Stimulated activated CD4-positive, alpha-beta T cell treated with anti-CD3 and anti-CD28 coated beads, TNF-alpha, amount 100 ng/mL, for 24 hours (primary cell): Measurements from ENCODE around the gene ZNF609.

Source experiments
- DNase-seq, 3 experiments: peaks; one replicate each; pipeline ENCODE4 v3.0.0-alpha.2; 2020; ENCODE audit warnings: low read depth in 3 of 3

Gene ZNF609

GRCh38 chr15:64691896-64692565 is 231.7 kb downstream of the ZNF609 start:
- DNase-seq: no peak

DNA sequence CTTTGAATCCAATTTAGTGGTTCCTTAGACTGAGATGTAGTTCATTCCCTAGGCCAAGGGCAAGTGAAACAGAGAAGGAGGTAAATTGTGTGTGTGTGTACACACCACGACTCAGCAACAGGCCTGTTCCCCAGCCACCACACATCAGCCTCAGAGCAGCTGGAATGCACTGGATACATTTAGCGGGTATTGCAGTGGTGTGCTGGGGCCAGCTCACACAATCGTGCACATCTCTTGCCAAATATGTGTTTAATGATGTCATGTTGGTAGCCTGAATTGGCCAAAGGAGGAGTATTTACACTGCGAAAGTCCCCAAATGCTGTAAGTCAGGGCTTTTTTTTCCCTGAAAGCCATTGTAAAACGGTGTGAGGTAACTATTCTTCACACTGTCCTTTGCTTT is 232.8 kb downstream of the ZNF609 start:
- no peak for DNase-seq

DNA sequence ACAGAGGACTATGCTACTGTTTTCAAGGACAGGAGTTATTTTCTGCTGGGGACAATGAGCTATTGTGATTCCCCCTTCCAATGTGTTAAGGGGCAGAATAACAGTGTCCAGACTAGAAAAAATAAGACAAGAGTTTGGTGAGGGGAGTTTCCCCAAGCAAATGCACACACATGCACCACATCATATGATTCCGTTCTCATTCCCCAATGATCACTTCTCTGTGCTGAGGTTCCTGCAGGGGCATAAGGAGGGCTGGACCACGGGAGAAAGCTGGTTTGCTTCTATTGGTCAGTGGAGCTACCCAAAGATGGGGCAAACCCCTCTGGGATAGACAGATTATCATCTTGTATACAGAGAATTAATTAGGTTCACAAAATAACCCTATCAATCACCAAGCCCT is 234.4 kb downstream of the ZNF609 start:
- DNase-seq: no peak

- DNase-seq: no peak
Measured at GRCh38 chr15:64695561-64695992, 235.2 kb downstream of the ZNF609 start.

GRCh38 chr15:64696481-64696880 is 236.1 kb downstream of the ZNF609 start:
- DNase-seq: no peak

- DNase-seq: peak in 1 of 3 experiments; percentile 36
Measured at GRCh38 chr15:64697911-64698369, 237.6 kb downstream of the ZNF609 start.

DNA sequence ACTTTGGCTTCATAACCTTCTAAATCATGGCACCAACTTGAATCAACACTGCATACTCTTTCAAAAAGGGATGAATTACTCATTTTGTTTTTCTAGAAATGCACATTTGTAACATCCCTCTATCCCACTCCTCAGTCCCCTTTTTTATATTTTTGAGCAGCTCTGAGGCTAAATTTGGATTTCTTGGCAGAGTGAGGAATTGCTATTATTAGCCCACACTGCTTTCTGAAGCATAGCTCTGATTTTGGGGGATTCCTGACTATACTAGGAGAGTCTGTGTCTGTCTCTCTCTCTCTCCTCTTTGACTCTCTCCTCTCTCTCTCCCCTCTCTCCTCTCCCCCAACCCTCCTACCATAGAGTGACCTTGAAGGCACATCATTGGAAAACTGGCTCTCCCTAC is 238.4 kb downstream of the ZNF609 start:
- DNase-seq: no peak

DNA sequence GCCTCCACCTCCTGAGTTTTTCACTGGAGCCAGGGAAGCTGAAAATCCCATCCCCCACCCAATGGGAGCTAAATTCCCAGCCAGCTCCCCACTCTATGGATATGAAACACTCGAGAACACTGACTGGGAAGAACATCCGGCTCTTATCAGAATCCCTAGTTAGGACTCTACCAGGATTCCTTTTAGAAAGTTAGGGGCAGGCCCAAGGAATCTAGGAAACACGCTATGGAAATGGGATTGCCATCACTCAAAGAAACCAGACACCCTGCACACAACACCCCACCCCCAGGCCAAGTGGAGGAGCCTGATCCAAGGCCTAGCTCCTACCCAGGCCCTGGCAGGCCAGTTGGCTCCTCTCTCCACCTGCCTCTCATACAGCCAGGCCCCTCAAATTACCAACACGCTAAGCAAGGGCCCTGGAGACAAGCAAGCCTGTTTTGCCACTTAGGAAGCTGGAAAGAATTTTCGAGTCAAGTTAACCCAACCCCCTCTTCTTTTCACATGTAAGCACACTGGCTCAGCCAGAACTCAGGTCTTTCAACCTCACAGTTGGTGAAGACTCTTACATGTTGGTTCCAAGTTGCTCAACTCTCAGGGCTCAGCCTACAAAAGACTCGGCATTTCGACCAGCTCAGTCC is 239.5 kb downstream of the ZNF609 start:
- DNase-seq: no peak

GRCh38 chr15:64701051-64701450 is 240.7 kb downstream of the ZNF609 start:
- no peak for DNase-seq

- DNase-seq: no peak
Measured at GRCh38 chr15:64701482-64702184, 241.3 kb downstream of the ZNF609 start.

- peak; percentile 90 to 96 (median 91) for DNase-seq
Measured at GRCh38 chr15:64702816-64703631, 242.6 kb downstream of the ZNF609 start.

- DNase-seq: no peak
Measured at GRCh38 chr15:64703632-64703959, 243.2 kb downstream of the ZNF609 start.

DNA sequence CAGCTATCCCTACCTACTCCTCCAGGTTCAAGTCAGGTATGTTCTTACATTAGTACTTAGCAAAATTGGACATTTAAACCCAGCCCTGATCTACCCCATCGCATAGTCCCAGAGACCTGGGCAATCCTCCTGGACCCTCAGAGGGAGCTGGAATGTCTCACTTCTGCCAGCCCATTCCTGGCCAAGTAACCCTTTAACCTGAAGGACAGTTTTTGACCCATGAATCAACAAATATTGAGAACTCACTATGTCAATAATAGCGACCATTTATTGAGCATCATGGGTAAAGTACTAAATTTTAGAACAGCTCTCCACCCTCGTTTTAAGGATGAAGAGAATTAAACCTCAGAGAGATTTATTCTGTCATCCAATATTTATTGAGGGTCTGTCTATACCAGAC is 244.6 kb downstream of the ZNF609 start:
- no peak for DNase-seq

DNA sequence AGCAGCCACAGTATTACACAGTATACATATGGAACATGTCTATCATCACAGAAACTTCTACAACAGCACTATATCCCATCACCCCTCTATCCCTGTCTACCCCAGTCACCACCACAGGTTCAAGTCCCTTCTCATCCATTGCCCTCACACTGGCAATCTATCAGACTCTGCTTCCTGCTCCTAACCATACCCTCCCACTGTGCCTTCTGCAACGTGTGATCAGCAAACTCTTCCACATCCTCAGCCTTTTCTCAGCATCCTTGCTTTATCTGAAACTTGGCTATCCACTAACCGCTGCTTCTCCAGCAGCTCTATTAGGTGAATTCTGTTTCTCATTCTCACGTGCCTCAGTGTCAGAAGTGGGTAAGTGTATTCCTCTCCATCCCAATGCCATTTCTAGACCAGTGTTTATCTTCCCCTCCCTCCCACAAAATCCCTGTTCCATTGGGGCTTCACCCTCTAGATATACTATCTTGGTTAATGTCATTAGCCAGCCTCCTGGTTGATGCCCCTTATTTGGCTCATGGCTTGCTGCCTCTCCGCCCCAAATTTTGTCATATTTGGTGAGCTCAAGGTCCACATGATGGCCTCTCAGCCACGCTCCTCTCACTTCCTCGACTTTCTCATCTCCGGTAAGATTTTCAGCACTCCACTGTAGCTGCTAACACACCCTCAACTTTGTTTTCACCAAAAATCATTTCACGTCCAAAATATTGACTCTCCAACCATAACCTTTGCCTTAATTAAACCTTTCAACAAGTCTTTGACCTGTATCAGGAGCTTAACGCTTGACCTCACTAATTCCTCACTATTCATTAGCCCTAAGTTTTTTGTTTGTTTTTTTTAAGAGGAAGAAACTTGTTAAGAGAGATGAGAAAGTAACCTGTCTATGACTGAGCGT is 245.9 kb downstream of the ZNF609 start:
- DNase-seq: no peak

GRCh38 chr15:64710676-64711428 is 250.5 kb downstream of the ZNF609 start:
- DNase-seq: no peak

GRCh38 chr15:64712353-64712752 is 252.0 kb downstream of the ZNF609 start:
- no peak for DNase-seq

DNA sequence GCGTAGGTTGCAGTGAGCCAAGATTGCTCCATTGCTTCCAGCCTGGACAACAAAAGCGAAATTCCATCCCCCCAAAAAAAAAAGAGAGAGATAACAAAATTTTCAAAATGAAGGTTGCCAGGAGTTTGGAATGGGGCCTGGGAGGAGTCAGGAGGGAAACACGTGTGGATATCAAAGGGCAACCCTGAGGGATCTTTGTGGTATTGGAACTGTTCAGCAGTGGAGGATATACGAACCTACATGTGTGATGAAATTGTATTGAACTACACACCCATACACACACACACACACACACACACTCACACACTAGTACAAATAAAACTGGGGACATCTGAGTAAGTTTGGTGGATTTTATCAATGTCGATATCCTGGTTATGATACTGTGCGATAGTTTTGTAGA is 253.2 kb downstream of the ZNF609 start:
- no peak for DNase-seq

DNA sequence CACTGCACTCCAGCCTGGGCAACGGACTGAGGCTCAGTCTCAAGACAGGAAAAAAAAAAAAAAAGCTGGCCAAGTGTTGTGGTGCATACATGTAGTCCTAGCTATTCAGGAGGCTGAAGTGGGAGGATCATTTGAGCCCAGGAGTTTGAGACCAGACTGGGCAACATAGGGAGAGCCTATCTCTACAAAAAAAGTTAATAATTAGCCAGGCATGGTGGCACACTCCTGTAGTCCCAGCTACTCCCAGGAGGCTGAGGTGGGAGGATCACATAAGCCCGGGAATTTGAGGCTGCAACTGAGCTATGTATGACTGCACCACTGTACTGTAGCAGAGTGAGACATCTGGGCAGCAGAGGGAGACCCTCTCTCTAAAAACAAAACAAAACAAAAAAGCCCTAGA is 256.1 kb downstream of the ZNF609 start:
- no peak for DNase-seq

GRCh38 chr15:64717130-64717529 is 256.8 kb downstream of the ZNF609 start:
- no peak for DNase-seq

DNA sequence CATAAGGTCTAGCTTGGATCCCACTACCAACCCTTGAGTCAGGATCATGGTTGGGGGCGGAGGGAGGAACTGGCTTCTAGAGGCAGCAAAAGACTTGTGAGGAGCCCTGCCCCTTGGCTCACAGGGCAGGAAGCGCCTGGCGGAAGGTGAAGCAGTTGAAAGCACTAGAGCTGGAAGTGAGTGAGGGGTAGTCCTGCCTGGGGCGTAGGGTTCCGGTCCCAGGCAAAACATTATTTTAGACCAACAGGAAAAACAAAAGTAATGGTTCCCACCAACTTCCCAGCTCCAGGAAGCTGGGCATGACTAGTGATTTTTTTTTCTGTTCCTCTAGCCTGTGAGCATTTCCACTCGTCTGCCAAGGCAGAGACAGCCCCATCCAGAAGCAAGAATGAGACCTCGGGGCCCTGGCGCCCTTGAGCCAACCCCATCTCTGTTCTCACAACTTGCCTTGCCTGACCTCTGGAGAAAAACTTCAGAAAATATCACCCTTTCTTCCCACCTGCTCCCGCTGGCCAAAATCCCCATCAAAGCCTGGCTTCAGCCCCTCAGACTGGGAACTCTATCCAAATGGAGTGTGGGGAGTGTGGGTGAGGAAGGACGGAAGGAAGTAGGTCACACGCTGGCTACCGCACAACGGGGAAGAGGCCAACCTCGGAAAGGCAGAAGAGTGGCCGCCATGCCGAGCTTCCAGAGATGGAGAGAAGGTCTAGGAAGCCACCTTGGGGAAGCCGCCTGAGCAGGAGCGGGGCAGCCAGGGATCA is 257.5 kb downstream of the ZNF609 start:
- DNase-seq: peak in 1 of 3 experiments; percentile 10
